Measurements from ENCODE around the gene ADCYAP1R1. TPM values are rescaled to one million over a fixed set of nuclear protein-coding genes. Genes with fewer than 3 reads are reported as not detected.
A peak's percentile ranks its signal among the peaks of the same experiment; 100 is the strongest.

The ADCYAP1R1 gene
- total RNA-seq, 6 experiments from 2014 or later, result 0.03 TPM; not detected in 5

GRCh38 chr7:31061185-31061584 lies 9.1 kb downstream of the ADCYAP1R1 start:
- H3K27ac Mint-ChIP-seq, result no peak overlapping the region
- DNase-seq, result no peak

GRCh38 chr7:31062746-31063435 lies 10.8 kb downstream of the ADCYAP1R1 start:
- no peak for DNase-seq
- TF ChIP-seq CTCF (IDR thresholded peaks at IDR 0.05), result no peak
- H3K9me3 Mint-ChIP-seq, result no peaks in the 10 kb centered on the region
- no peak overlapping the region for H3K27ac Mint-ChIP-seq
- no peak overlapping the region for H3K4me3 Mint-ChIP-seq
- peaks cover 31% of the 10 kb centered on the region for H3K27me3 Mint-ChIP-seq (ENCODE audit: insufficient read depth)
- H3K4me1 Mint-ChIP-seq (ENCODE audit: low read depth), result no peaks in the 10 kb centered on the region; the same call in 1 of the 2 replicates
- no peaks in the 10 kb centered on the region for H3K36me3 Mint-ChIP-seq (ENCODE audit: low read depth)

More at GRCh38 chr7:31061185-31061584, 9.1 kb downstream of the ADCYAP1R1 start:
- H3K36me3 Mint-ChIP-seq (ENCODE audit: low read depth), result no peaks in the 10 kb centered on the region
- peaks cover 29% of the 10 kb centered on the region for H3K27me3 Mint-ChIP-seq (ENCODE audit: insufficient read depth)
- TF ChIP-seq CTCF (IDR thresholded peaks at IDR 0.05), result peak; percentile 29; the same call in 1 of the 2 replicates
- no peaks in the 10 kb centered on the region for H3K9me3 Mint-ChIP-seq
- H3K4me1 Mint-ChIP-seq (ENCODE audit: low read depth), result no peaks in the 10 kb centered on the region; the same call in 1 of the 2 replicates
- no peak overlapping the region for H3K4me3 Mint-ChIP-seq

GRCh38 chr7:31065021-31065593 lies 13.0 kb downstream of the ADCYAP1R1 start:
- peaks cover 30% of the 10 kb centered on the region for H3K27me3 Mint-ChIP-seq (ENCODE audit: insufficient read depth)
- no peaks in the 10 kb centered on the region for H3K36me3 Mint-ChIP-seq (ENCODE audit: low read depth)

GRCh38 chr7:31065840-31066239 lies 13.7 kb downstream of the ADCYAP1R1 start:
- no peak for DNase-seq
- H3K9me3 Mint-ChIP-seq, result no peaks in the 10 kb centered on the region
- no peak for TF ChIP-seq CTCF (IDR thresholded peaks at IDR 0.05)
- no peak overlapping the region for H3K4me3 Mint-ChIP-seq
- peaks cover 31% of the 10 kb centered on the region for H3K27me3 Mint-ChIP-seq (ENCODE audit: insufficient read depth)
- no peaks in the 10 kb centered on the region for H3K36me3 Mint-ChIP-seq (ENCODE audit: low read depth)
- H3K4me1 Mint-ChIP-seq (ENCODE audit: low read depth), result no peaks in the 10 kb centered on the region
- H3K27ac Mint-ChIP-seq, result no peak overlapping the region

More at GRCh38 chr7:31065021-31065593, 13.0 kb downstream of the ADCYAP1R1 start:
- TF ChIP-seq CTCF (IDR thresholded peaks at IDR 0.05), result no peak
- no peaks in the 10 kb centered on the region for H3K9me3 Mint-ChIP-seq
- DNase-seq, result no peak
- no peaks in the 10 kb centered on the region for H3K4me1 Mint-ChIP-seq (ENCODE audit: low read depth)
- no peak overlapping the region for H3K27ac Mint-ChIP-seq
- H3K4me3 Mint-ChIP-seq, result no peak overlapping the region

- Mint-ChIP-seq H3K4me3 (no peak overlapping the region), H3K36me3 (ENCODE audit: low read depth) (no peaks in the 10 kb centered on the region), H3K9me3 (no peaks in the 10 kb centered on the region), H3K27me3 (ENCODE audit: insufficient read depth) (peaks cover 36% of the 10 kb centered on the region), H3K27ac (no peak overlapping the region), H3K4me1 (ENCODE audit: low read depth) (no peaks in the 10 kb centered on the region)
- DNase-seq, result no peak
- no peak for TF ChIP-seq CTCF (IDR thresholded peaks at IDR 0.05)
Measured at GRCh38 chr7:31066516-31067130, 14.5 kb downstream of the ADCYAP1R1 start.

Measured in HFFc6 (cell line).